UCSD-AML1 (cell line): ENCODE data around the gene CYSLTR2.

Source experiments
- DNase-seq: peaks from one replicate; lab custom pipeline; 2025; ENCODE audit not compliant: unreplicated experiment; lab: John Stamatoyannopoulos, UW

CYSLTR2 gene

DNA sequence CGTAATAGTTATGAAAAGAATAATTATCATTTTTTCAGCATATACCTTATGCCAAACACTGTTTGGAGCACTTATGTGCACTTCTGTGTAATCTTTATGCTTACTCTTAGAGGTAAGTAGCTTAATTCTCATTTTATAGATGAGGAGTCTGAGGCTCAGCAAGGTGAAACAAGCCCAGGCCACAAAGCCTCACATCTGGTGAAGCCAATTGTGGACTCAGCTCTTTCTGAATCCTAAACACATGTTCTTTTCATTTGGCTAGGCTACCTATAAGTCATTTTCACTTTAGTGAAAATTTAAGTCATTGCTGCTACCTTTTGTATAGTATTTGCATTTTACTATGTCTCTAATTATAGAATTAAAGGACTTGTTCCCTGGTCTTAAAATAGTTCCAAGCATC lies 84.0 kb downstream of the CYSLTR2 start:
- DNase-seq: no peak

DNA sequence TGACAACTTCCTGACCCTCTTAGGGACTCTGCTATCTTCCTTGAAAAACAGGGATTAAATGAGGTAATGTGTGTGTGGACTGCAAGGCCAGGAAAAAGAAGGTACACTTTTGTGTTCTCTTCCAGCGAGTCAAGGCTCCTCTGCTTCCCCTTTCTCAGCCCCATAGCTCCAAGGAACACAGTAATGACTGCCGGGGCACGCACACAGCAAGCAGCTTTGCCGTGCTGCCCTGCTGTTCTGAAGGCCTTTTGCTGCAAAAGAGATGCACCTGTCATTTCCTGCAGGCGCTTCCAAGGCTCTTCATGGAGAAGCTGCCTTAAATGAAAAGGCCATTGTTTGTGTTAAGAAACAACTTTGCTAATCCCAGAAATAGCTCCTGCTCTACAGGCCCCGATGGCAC lies 84.6 kb downstream of the CYSLTR2 start:
- DNase-seq: no peak

DNA sequence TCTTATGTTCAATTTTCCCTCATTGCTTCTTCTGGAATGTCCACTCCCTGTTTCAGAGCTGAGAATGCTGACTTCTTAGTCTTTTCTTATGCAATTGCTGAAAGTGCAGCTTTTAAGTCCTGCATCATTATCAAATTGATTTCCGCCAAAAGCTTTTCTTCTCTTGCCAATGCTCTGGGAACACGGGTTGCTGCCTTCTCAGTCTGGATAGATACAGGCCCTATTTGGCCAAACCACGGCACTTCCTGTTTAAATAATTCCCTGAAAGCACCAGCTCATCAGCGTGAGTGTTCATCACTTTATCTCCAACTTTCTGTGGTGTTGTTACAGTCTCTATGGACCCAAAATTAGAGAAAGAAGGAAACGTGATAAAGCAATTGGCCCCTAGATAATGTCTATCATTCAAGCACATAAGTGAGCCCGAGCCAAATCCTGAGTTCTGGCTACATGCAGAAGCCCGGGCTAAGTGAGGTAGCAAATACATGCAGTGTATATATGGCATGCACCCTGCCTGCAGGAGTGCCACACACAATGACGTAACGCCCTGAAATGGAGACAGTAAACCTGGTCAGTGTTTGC lies 85.7 kb downstream of the CYSLTR2 start:
- DNase-seq: no peak

DNA sequence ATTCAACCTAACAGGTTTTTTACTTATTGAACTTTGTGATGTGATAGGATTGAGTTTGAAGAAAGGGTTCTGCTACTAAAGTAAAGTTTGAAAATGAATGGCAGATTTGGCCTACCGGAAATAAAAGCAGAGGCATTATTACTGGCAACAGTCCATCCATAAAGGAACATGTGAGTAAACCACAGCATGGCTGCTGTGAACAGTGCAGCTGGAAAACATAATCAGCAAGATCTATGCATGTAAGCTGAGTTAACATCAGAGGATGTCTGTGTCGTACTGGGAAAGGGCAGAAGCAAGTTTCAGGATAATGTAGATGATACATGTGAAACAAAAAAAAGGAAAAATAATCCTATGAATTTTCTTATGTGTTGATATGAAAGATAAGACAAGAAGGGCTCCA lies 87.6 kb downstream of the CYSLTR2 start:
- DNase-seq: no peak

DNA sequence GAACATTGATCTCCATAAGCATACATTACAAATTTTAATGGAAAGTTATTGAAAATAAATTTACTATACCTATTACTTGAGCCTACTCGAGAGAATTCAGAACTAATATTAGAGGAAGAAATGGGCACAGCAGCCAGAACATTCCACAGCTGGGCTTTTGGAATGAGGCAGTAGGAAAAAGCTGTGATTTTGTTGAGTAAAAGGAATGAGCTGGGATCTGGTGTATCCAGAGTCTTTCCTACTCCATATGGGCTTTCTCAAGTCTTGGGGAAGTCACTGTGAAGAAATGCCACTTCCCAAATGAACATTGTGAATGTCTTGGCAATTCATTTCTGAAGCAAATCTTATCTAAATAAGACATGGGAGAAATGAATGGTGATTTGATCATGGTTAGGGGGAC lies 93.1 kb downstream of the CYSLTR2 start:
- no peak for DNase-seq

DNA sequence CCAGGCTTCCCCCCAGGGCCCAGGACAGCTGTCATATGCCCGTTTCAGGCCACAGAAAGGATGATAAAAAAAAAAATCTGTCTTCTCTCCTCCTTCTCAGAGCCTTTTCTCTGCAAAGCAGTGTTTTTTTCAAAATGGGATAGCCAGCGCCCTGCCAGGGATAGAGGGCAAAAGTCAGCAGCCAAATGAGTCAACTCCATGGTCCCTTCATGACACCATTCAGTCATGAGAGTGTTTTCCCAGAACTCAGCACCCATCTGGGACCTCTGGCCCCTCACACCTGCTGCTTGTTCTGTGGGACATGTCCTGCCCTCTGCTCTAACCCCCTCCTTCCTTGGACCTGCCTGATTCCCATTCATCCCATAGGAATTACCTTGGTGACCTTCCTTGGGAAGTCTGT lies 95.0 kb downstream of the CYSLTR2 start:
- no peak for DNase-seq

DNA sequence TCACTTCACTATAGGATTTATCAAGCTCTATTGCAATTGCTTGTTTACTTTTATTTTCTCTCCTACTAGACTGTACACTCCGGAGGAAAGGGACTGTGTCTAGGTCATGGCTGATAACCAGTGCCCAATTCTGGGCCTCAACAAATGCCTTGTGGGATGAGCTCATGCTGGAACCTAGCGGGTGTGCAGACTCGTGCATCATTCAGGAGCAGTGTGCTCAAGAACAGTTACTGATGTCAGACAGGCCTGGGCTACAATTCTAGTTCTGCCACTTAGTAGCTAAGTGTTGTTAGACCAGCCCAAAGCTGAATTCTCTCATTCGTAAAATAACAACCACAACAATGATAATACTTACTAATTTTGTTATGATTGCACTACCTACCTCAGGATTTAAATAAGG lies 95.4 kb downstream of the CYSLTR2 start:
- DNase-seq: no peak

DNA sequence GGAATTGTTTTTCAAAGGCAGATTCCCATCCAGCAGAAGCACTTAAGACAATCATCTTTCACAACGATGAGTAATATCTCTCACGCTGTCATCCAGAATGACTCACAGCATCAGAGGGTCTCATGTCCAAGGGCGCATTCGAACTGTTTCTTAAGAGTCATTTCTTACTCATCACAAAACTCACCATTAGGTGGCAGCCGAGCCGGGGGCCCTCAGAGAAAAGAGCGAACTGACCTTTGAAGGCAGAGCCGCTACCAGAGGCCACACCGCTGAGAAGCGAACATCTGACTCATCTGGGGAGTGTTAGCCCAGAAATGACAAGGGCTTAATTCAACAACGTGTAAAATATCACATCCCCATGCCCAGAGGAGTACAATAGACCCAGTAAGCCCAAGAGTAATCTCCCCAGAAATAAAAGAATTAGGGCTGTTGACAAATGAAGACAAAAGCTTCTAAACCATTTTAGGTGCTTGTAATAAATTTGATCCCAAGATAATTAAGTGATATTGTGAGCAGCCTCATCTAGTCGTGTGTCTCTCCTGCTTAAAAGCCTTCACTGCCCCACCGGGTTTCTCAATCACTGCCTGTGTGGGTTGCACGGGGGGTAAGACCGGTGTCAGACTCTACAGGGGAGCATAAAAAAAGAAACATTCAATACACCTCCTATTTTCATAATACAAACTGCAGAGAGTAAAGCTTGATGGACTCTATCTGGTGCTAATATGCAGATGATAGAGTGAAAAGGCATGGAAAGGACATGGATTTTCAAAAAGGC lies 96.2 kb downstream of the CYSLTR2 start:
- no peak for DNase-seq

DNA sequence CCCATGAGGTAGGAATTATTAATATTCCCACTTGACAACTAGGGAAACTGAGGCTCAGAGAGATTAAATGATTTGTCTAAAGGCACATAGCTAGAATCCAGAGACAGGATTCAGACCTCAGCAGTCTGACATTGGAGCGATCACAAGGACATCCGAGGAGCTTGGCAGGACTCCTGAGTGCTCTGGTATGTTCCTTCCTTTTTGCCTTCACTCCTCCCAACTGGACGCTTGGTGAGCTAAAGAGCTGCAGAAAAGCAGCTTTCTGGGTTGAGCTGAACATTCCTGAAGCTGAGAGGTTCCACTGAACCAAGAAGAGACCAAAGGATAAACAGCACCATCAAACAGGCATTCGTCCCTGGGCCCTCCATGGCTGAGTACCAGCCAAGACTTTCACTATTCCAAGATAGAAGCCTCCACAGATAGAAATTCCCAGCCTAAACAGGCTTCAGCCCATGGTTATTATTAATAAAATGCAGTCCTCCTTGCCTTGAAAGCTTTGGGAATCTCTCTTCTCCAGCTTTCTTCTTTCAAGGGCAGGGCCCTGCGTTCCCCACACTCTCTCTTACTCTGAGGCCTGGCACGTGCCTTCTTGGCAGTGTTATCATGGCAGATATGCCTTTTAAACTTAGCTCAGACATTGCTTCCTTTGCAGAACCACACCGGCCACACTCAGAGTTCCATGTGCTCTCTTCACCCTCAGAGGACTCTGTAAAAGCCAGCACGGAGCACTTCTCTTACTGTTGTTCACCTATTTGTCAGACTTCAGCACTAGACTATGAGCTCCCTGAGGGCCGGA lies 97.1 kb downstream of the CYSLTR2 start:
- no peak for DNase-seq

DNA sequence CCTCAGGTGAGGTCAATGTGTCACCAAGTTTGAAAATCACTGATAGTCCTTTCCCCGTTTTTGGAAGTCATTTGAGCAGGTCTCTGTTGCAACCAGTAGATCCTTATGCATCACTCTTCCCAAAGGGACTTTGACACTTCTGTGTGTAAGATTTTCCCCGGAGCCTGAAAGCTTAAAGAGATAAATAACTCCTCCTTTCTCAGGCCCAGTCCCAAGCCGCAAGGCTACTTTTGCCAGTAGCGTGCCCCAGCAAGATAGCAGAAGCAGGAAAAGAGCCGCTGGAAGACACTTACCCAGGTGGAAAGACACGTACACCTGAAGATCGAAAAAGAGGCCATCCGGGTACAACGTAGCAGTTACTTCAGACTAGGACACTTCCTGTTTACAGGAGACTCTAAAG lies 106.9 kb downstream of the CYSLTR2 start:
- no peak for DNase-seq
